ENCODE results near the gene IMMP2L. TPM values are rescaled to one million over a fixed set of nuclear protein-coding genes. Genes with fewer than 3 reads are reported as not detected.

IMMP2L gene
- total RNA-seq, 1 experiment from 2014 or later: 8.6 TPM

DNA sequence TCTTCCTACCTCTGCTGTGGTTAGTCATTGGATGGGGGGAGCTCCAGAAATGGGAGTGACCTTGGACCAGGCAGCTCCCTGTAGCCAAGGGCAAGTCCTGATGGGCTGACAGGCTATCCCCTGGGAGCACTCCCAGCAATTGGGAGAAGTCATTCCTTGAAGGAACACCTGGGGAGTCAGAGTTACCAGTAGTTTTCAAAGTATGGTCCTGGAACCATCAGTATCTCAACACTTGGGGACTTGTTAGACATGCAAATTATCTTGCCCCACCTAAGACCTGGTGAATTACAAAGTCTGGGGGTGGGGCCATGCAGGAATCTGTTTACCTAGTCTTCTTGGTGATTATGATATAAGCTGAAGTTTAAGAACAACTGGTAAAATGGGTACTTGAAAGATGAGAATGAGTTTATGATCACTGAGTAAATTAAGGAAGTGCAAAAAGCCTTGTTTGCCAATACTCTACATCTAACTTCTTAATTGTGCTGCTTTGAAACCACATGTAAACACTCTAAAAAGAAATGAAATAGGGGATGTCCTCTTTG is 758.6 kb downstream of the IMMP2L start:
- no peaks in the 10 kb centered on the region for H3K79me2 ChIP-seq (ENCODE audit: low read length)
- no peak overlapping the region for H3K27ac ChIP-seq (ENCODE audit: low read length)
- no peak overlapping the region for H3K4me3 ChIP-seq (ENCODE audit: low read length)
- no peak overlapping the region for H3K9ac ChIP-seq (ENCODE audit: low read length)
- no peaks in the 10 kb centered on the region for H4K20me1 ChIP-seq (ENCODE audit: low read length)
- intact Hi-C loops (cut with micrococcal nuclease): no loop called here
- no peaks in the 10 kb centered on the region for H3K36me3 ChIP-seq (ENCODE audit: low read depth, low read length)
- no TSS peak for BruUV-seq (replicated peaks)
- no peaks in the 10 kb centered on the region for H3K27me3 ChIP-seq (ENCODE audit: low read length)
- H2AFZ ChIP-seq (ENCODE audit: low read length): no peak overlapping the region
- no peak overlapping the region for H3K4me2 ChIP-seq (ENCODE audit: low read length)
- H3K9me2 ChIP-seq (replicated peaks; ENCODE audit: low read length): no peaks in the 10 kb centered on the region
- POLR2A ChIA-PET (ENCODE audit: unreplicated experiment): no interaction called here
- CTCF ChIA-PET: interaction anchor here (0.5 kb wide), 1 partner anchor 949 kb away, joined by 9 read pairs; no protein-coding TSS in a partner anchor
- TF ChIP-seq EZH2 (IDR thresholded peaks at IDR 0.05; ENCODE audit: low read length, unreplicated experiment) (no peak), EZH2phosphoT487 (IDR thresholded peaks at IDR 0.05; ENCODE audit: borderline replicate concordance, low read length) (no peak)
- TF ChIP-seq, protein P1, sequence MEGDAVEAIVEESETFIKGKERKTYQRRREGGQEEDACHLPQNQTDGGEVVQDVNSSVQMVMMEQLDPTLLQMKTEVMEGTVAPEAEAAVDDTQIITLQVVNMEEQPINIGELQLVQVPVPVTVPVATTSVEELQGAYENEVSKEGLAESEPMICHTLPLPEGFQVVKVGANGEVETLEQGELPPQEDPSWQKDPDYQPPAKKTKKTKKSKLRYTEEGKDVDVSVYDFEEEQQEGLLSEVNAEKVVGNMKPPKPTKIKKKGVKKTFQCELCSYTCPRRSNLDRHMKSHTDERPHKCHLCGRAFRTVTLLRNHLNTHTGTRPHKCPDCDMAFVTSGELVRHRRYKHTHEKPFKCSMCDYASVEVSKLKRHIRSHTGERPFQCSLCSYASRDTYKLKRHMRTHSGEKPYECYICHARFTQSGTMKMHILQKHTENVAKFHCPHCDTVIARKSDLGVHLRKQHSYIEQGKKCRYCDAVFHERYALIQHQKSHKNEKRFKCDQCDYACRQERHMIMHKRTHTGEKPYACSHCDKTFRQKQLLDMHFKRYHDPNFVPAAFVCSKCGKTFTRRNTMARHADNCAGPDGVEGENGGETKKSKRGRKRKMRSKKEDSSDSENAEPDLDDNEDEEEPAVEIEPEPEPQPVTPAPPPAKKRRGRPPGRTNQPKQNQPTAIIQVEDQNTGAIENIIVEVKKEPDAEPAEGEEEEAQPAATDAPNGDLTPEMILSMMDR (conservative IDR thresholded peaks at IDR 0.05; ENCODE audit: low read depth, low read length): no peak
- no peak for DNase-seq
- no peaks in the 10 kb centered on the region for H3K4me1 ChIP-seq (ENCODE audit: insufficient read depth, low read length)
- H3K9me3 ChIP-seq (ENCODE audit: low read length): no peaks in the 10 kb centered on the region
- no peak for ATAC-seq
- no peaks in the 10 kb centered on the region for H3F3A ChIP-seq (ENCODE audit: low read length, unreplicated experiment)

DNA sequence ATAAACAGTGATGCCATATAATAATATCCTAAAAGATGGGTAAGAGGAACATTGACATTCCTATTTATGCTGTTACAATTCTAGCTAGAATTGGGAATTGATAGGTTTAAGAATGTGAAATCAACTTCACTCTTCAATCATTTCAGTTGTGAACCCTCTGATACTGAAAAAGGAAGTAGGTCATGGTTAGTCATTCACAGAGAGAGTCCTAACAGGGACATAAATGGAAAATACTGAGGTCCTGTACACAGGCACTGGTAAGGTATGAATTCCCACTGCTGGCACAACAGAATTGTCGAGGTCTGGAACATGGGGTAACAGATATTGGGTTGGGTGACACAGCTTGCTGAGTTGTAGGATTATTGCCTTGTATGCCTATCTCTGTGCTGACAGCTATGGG is 760.8 kb downstream of the IMMP2L start:
- Histone ChIP-seq H3K27ac (ENCODE audit: low read length) (no peak overlapping the region), H3K9me2 (replicated peaks; ENCODE audit: low read length) (no peaks in the 10 kb centered on the region), H3K9ac (ENCODE audit: low read length) (no peak overlapping the region), H3K79me2 (ENCODE audit: low read length) (no peaks in the 10 kb centered on the region), H3K4me2 (ENCODE audit: low read length) (no peak overlapping the region), H3K36me3 (ENCODE audit: low read depth, low read length) (no peaks in the 10 kb centered on the region), H3K4me3 (ENCODE audit: low read length) (no peak overlapping the region), H2AFZ (ENCODE audit: low read length) (no peak overlapping the region), H3K9me3 (ENCODE audit: low read length) (no peaks in the 10 kb centered on the region), H3F3A (ENCODE audit: low read length, unreplicated experiment) (no peaks in the 10 kb centered on the region), H3K4me1 (ENCODE audit: insufficient read depth, low read length) (no peaks in the 10 kb centered on the region), H3K27me3 (ENCODE audit: low read length) (no peaks in the 10 kb centered on the region), H4K20me1 (ENCODE audit: low read length) (no peaks in the 10 kb centered on the region)
- TF ChIP-seq EZH2phosphoT487 (IDR thresholded peaks at IDR 0.05; ENCODE audit: borderline replicate concordance, low read length) (no peak), EZH2 (IDR thresholded peaks at IDR 0.05; ENCODE audit: low read length, unreplicated experiment) (no peak)
- TF ChIP-seq, protein P1 (conservative IDR thresholded peaks at IDR 0.05; ENCODE audit: low read depth, low read length): no peak
- intact Hi-C loops (cut with micrococcal nuclease): no loop called here
- ATAC-seq: no peak
- DNase-seq: no peak
- no TSS peak for BruUV-seq (replicated peaks)
- POLR2A ChIA-PET (ENCODE audit: unreplicated experiment): no interaction called here
- CTCF ChIA-PET: no interaction called here

DNA sequence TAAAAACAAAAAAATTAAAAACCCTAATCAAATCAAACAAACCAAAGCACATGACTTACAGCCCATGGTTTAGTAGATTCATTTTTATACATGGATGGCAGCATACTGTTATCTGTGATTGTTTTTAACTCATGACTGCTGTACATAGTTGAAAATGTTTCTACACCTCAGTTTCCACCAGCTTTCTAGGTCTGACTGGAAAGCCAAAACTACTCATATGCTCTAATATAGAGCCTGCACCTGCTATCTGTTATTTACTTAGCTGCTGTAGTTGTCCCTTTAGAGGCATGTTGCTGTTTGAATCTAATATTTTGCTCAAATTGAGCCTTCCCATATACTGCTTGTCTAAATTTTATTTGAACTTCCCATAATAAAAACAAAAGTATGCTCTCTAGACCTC is 761.3 kb downstream of the IMMP2L start:
- ChIA-PET CTCF (no interaction called here), POLR2A (ENCODE audit: unreplicated experiment) (no interaction called here)
- no peak overlapping the region for H3K9ac ChIP-seq (ENCODE audit: low read length)
- no peak overlapping the region for H3K27ac ChIP-seq (ENCODE audit: low read length)
- H3K4me3 ChIP-seq (ENCODE audit: low read length): no peak overlapping the region
- TF ChIP-seq EZH2 (IDR thresholded peaks at IDR 0.05; ENCODE audit: low read length, unreplicated experiment): no peak
- TF ChIP-seq, protein P1 (conservative IDR thresholded peaks at IDR 0.05; ENCODE audit: low read depth, low read length): no peak
- no peak for TF ChIP-seq EZH2phosphoT487 (IDR thresholded peaks at IDR 0.05; ENCODE audit: borderline replicate concordance, low read length)
- H3K36me3 ChIP-seq (ENCODE audit: low read depth, low read length): no peaks in the 10 kb centered on the region
- no peak overlapping the region for H3K4me2 ChIP-seq (ENCODE audit: low read length)
- H3K4me1 ChIP-seq (ENCODE audit: insufficient read depth, low read length): no peaks in the 10 kb centered on the region
- no peaks in the 10 kb centered on the region for H3K9me2 ChIP-seq (replicated peaks; ENCODE audit: low read length)
- no peaks in the 10 kb centered on the region for H4K20me1 ChIP-seq (ENCODE audit: low read length)
- no TSS peak for BruUV-seq (replicated peaks)
- H3K9me3 ChIP-seq (ENCODE audit: low read length): no peaks in the 10 kb centered on the region
- H2AFZ ChIP-seq (ENCODE audit: low read length): no peak overlapping the region
- no peak for ATAC-seq
- intact Hi-C loops (cut with micrococcal nuclease): no loop called here
- H3F3A ChIP-seq (ENCODE audit: low read length, unreplicated experiment): no peaks in the 10 kb centered on the region
- H3K27me3 ChIP-seq (ENCODE audit: low read length): no peaks in the 10 kb centered on the region
- H3K79me2 ChIP-seq (ENCODE audit: low read length): no peaks in the 10 kb centered on the region
- no peak for DNase-seq
